ENCODE results near the gene FRMD5. TPM values are rescaled to one million over a fixed set of nuclear protein-coding genes. Genes with fewer than 3 reads are reported as not detected.

Gene FRMD5
- total RNA-seq, 1 experiment from 2014 or later, result 3.9 TPM

- Histone ChIP-seq H3T11ph (ENCODE audit: low read length) (no peak overlapping the region), H3K27ac (ENCODE audit: insufficient read length, low read depth, low read length) (no peak overlapping the region), H3K9me3 (ENCODE audit: control insufficient read depth, low read depth, low read length) (no peaks in the 10 kb centered on the region), H2BK20ac (ENCODE audit: low read depth, low read length, poor library complexity, severe bottlenecking) (no peak overlapping the region), H3K4me1 (ENCODE audit: insufficient read depth, low read length) (peaks cover 29% of the 10 kb centered on the region), H2BK5ac (ENCODE audit: insufficient read length, low read length) (no peak overlapping the region), H3K79me2 (ENCODE audit: insufficient read depth, low read length) (no peaks in the 10 kb centered on the region), H3K27me3 (ENCODE audit: insufficient read depth, low read length) (no peaks in the 10 kb centered on the region), H2BK12ac (ENCODE audit: insufficient read length, low read depth, low read length) (no peak overlapping the region), H4K20me1 (ENCODE audit: control insufficient read depth, insufficient read depth, insufficient read length) (no peaks in the 10 kb centered on the region), H3K23me2 (ENCODE audit: insufficient read length, low read depth, low read length, poor library complexity, severe bottlenecking) (no peaks in the 10 kb centered on the region), H3K4ac (ENCODE audit: low read depth, low read length) (no peak overlapping the region), H3K9ac (ENCODE audit: extremely low read depth, insufficient read length, low read length) (no peak overlapping the region), H2BK15ac (ENCODE audit: low read depth, low read length) (no peak overlapping the region), H2AFZ (ENCODE audit: low read length) (no peak overlapping the region), H3K4me2 (ENCODE audit: insufficient read depth, insufficient read length, low read length) (no peak overlapping the region), H4K5ac (ENCODE audit: insufficient read length, low read depth, low read length) (no peak overlapping the region), H3K23ac (ENCODE audit: insufficient read length, low read depth, low read length) (no peak overlapping the region), H3K56ac (ENCODE audit: insufficient read length, low read depth, low read length) (no peak overlapping the region), H2BK120ac (ENCODE audit: low read depth, low read length, poor library complexity, severe bottlenecking) (no peak overlapping the region), H3K18ac (ENCODE audit: insufficient read length, low read depth, low read length) (no peak overlapping the region), H3K14ac (ENCODE audit: insufficient read depth, low read length) (no peak overlapping the region), H4K8ac (replicated peaks; ENCODE audit: insufficient read length, low read depth, low read length) (no peak overlapping the region), H4K91ac (ENCODE audit: insufficient read length, low read depth, low read length) (no peak overlapping the region), H2AK5ac (ENCODE audit: insufficient read length, low read length) (no peak overlapping the region), H3K79me1 (ENCODE audit: insufficient read depth, low read depth, low read length, poor library complexity, severe bottlenecking) (no peaks in the 10 kb centered on the region)
- Mint-ChIP-seq H3K4me1 (peaks cover 57 to 60% of the 10 kb centered on the region in 2 experiments), H3K27ac (no peak overlapping the region), H3K27me3 (ENCODE audit: low read depth) (peaks cover 39% of the 10 kb centered on the region), H3K4me3 (no peak overlapping the region), H3K9me3 (peaks cover 0 to 2% of the 10 kb centered on the region in 2 experiments; a peak in 1 of 5 replicates), H3K36me3 (ENCODE audit: insufficient read depth in 1 of 3, low read depth in 3 of 3) (no peaks in the 10 kb centered on the region)
- no peak for DNase-seq
- no peak for TF ChIP-seq CTCF (conservative IDR thresholded peaks at IDR 0.05)
- WGBS (ENCODE audit: extremely low coverage, insufficient read length, low lambda C conversion rate), result no CpG with 5 or more reads among the region's 3 CpGs
Measured at GRCh38 chr15:43931790-43932435, 263.2 kb downstream of the FRMD5 start.
